Measurements from ENCODE around the gene IGFL2. TPM values are rescaled to one million over a fixed set of nuclear protein-coding genes. Genes with fewer than 3 reads are reported as not detected.

The IGFL2 gene
- total and polyA plus RNA-seq, 2 of the 4 experiments (the other 2 are of a cell fraction) = not detected

- H3K4me3 ChIP-seq (ENCODE audit: insufficient read depth, low read depth, low read length) = no peak overlapping the region
- no peak for DNase-seq
- no peak overlapping the region for H3K4ac ChIP-seq (ENCODE audit: low read depth, low read length)
- H3K56ac ChIP-seq (ENCODE audit: extremely low read depth, insufficient read depth, low read length) = no peak overlapping the region
- POLR2A ChIA-PET (ENCODE audit: unreplicated experiment) = no interaction called here
- TF ChIP-seq MAZ (IDR thresholded peaks at IDR 0.05; ENCODE audit: borderline replicate concordance, low read depth, low read length) (no peak), RFX5 (IDR thresholded peaks at IDR 0.05; ENCODE audit: low read depth, low read length) (no peak), MAFK (IDR thresholded peaks at IDR 0.05; ENCODE audit: low read depth, low read length) (no peak), ELK1 (IDR thresholded peaks at IDR 0.05; ENCODE audit: borderline replicate concordance, low read depth, low read length) (no peak), POLR2A (IDR thresholded peaks at IDR 0.05; ENCODE audit: low read depth, low read length) (no peak), FOS (IDR thresholded peaks at IDR 0.05; ENCODE audit: low read depth, low read length) (no peak), NFE2L2 (IDR thresholded peaks at IDR 0.05; ENCODE audit: low read depth, low read length) (no peak)
- no peak overlapping the region for H3K4me2 ChIP-seq (ENCODE audit: low read depth, low read length)
- no peak overlapping the region for H3K23ac ChIP-seq (ENCODE audit: low read depth, low read length)
- CTCF ChIA-PET = interaction anchor here (0.6 to 1.6 kb wide), 3 partner anchors 100 to 165 kb away, joined by 3 to 4 read pairs (median 3); no protein-coding TSS in a partner anchor
- 0 out of 2 replicates have a peak, but pooled peaks cover 4% of the 10 kb centered on the region for H4K20me1 ChIP-seq (ENCODE audit: insufficient read depth, low read length)
- no peak overlapping the region for H2BK20ac ChIP-seq (ENCODE audit: low read depth, low read length)
- no peak overlapping the region for H3K14ac ChIP-seq (replicated peaks; ENCODE audit: low read depth, low read length)
- dilution Hi-C loops (cut with HindIII; ENCODE audit: low sequenced_read_pairs, unreplicated experiment) = no loop called here
- H2BK15ac ChIP-seq (ENCODE audit: low read depth, low read length) = no peak overlapping the region
- H2AFZ ChIP-seq (replicated peaks; ENCODE audit: low read length, poor library complexity) = no peak overlapping the region
- H3K79me1 ChIP-seq (ENCODE audit: low read depth in 1 of 2, low read length in 2 of 2) = no peaks in the 10 kb centered on the region
- intact Hi-C loops (cut with micrococcal nuclease) = no loop called here
- ATAC-seq (ENCODE audit: low read depth) = no peak
- no TSS peak for BruUV-seq (replicated peaks)
- H2BK120ac ChIP-seq (ENCODE audit: low read depth, low read length) = no peak overlapping the region
- peaks cover 62% of the 10 kb centered on the region for H3K27me3 ChIP-seq (ENCODE audit: control insufficient read depth, insufficient read depth, low read length)
- no peak overlapping the region for H2AK5ac ChIP-seq (ENCODE audit: low read depth, low read length)
- WGBS, 2 experiments (ENCODE audit: extremely low coverage in 2 of 2, insufficient read length in 1 of 2) = no CpG with 5 or more reads among the region's 4 CpGs
- no peak overlapping the region for H3K9ac ChIP-seq (ENCODE audit: low read depth, low read length)
- H3K18ac ChIP-seq (ENCODE audit: low read depth, low read length) = no peak overlapping the region
- H2AK9ac ChIP-seq (replicated peaks; ENCODE audit: low read depth, low read length, poor library complexity) = no peak overlapping the region
- in situ Hi-C loops (cut with MboI; ENCODE audit: low sequenced_read_pairs) = no loop called here
- no peaks in the 10 kb centered on the region for H3K9me1 ChIP-seq (ENCODE audit: insufficient read depth, low read length)
- H4K91ac ChIP-seq (ENCODE audit: insufficient read depth, low read depth, low read length) = no peak overlapping the region
- H3K9me3 ChIP-seq (ENCODE audit: control insufficient read depth, insufficient read depth, low read length) = no peaks in the 10 kb centered on the region
- H3K27ac ChIP-seq (ENCODE audit: insufficient read depth, low read length) = no peak overlapping the region
- no peaks in the 10 kb centered on the region for H3K36me3 ChIP-seq (ENCODE audit: control insufficient read depth, insufficient read depth, low read length)
- H2BK5ac ChIP-seq (ENCODE audit: low read depth, low read length, poor library complexity, severe bottlenecking) = no peak overlapping the region
- no peaks in the 10 kb centered on the region; the same call in 1 of the 2 replicates for H3K4me1 ChIP-seq (ENCODE audit: control insufficient read depth, insufficient read depth, low read length)
- no peak overlapping the region for H4K8ac ChIP-seq (ENCODE audit: low read depth in 2 of 2, low read length in 2 of 2)
- no peak overlapping the region for H4K5ac ChIP-seq (ENCODE audit: low read depth, low read length)
Measured at GRCh38 chr19:46193678-46194077, 45.6 kb downstream of the IGFL2 start.

All from IMR-90 (cell line).